Measurements from ENCODE around the gene WDR35.
"Not testable (repeated sequence)": the region's sequence is repeated elsewhere in the genome, so short reads cannot be mapped to it uniquely, and the experiment has no call there.

The WDR35 gene

GRCh38 chr2:19890104-19890503 is 99.8 kb downstream of the WDR35 start:
- DNase-seq = no peak

GRCh38 chr2:19888831-19889230 is 101.1 kb downstream of the WDR35 start:
- DNase-seq = no peak

- DNase-seq = no peak
Observed at GRCh38 chr2:19887510-19887909, 102.4 kb downstream of the WDR35 start.

GRCh38 chr2:19886261-19886660 is 103.6 kb downstream of the WDR35 start:
- no peak for DNase-seq

GRCh38 chr2:19885791-19886190 is 104.1 kb downstream of the WDR35 start:
- no peak for DNase-seq

GRCh38 chr2:19883971-19884720 is 105.8 kb downstream of the WDR35 start:
- no peak for DNase-seq

GRCh38 chr2:19883486-19883885 is 106.4 kb downstream of the WDR35 start:
- no peak for DNase-seq

- no peak for DNase-seq
Observed at GRCh38 chr2:19882286-19882685, 107.6 kb downstream of the WDR35 start.

GRCh38 chr2:19881908-19882265 is 108.0 kb downstream of the WDR35 start:
- DNase-seq = no peak

- no peak for DNase-seq
Observed at GRCh38 chr2:19881221-19881907, 108.5 kb downstream of the WDR35 start.

- DNase-seq = not testable (repeated sequence)
Observed at GRCh38 chr2:19880191-19880590, 109.7 kb downstream of the WDR35 start.

GRCh38 chr2:19879120-19879519 is 110.8 kb downstream of the WDR35 start:
- DNase-seq = no peak

GRCh38 chr2:19878268-19879046 is 111.4 kb downstream of the WDR35 start:
- no peak for DNase-seq

GRCh38 chr2:19876751-19877150 is 113.2 kb downstream of the WDR35 start:
- DNase-seq = no peak

- DNase-seq = no peak
Observed at GRCh38 chr2:19875280-19875679, 114.6 kb downstream of the WDR35 start.

GRCh38 chr2:19874726-19875125 is 115.2 kb downstream of the WDR35 start:
- DNase-seq = no peak

GRCh38 chr2:19873014-19873413 is 116.9 kb downstream of the WDR35 start:
- no peak for DNase-seq

GRCh38 chr2:19872302-19872701 is 117.6 kb downstream of the WDR35 start:
- DNase-seq = no peak

- no peak for DNase-seq
Observed at GRCh38 chr2:19871836-19872235, 118.1 kb downstream of the WDR35 start.

GRCh38 chr2:19870792-19871191 is 119.1 kb downstream of the WDR35 start:
- no peak for DNase-seq

- no peak for DNase-seq
Observed at GRCh38 chr2:19868701-19869580, 121.0 kb downstream of the WDR35 start.

GRCh38 chr2:19868224-19868623 is 121.7 kb downstream of the WDR35 start:
- no peak for DNase-seq

- no peak for DNase-seq
Observed at GRCh38 chr2:19866771-19867170, 123.1 kb downstream of the WDR35 start.

Measured in Kasumi-1 (cell line).